ENCODE measurements around the gene CAPN3.

- TF ChIP-seq, protein P1, sequence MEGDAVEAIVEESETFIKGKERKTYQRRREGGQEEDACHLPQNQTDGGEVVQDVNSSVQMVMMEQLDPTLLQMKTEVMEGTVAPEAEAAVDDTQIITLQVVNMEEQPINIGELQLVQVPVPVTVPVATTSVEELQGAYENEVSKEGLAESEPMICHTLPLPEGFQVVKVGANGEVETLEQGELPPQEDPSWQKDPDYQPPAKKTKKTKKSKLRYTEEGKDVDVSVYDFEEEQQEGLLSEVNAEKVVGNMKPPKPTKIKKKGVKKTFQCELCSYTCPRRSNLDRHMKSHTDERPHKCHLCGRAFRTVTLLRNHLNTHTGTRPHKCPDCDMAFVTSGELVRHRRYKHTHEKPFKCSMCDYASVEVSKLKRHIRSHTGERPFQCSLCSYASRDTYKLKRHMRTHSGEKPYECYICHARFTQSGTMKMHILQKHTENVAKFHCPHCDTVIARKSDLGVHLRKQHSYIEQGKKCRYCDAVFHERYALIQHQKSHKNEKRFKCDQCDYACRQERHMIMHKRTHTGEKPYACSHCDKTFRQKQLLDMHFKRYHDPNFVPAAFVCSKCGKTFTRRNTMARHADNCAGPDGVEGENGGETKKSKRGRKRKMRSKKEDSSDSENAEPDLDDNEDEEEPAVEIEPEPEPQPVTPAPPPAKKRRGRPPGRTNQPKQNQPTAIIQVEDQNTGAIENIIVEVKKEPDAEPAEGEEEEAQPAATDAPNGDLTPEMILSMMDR (IDR thresholded peaks at IDR 0.05; ENCODE audit: extremely low read depth in 1 of 2, insufficient read depth in 1 of 2, low read depth in 1 of 2, low read length in 2 of 2) = no peak
- TF ChIP-seq EZH2 (IDR thresholded peaks at IDR 0.05; ENCODE audit: borderline replicate concordance, low read depth, low read length, severe bottlenecking) = no peak
- TF ChIP-seq GATA2 (IDR thresholded peaks at IDR 0.05; ENCODE audit: insufficient read depth, insufficient read length, low read depth, low read length) = no peak
- no peak for TF ChIP-seq POLR2AphosphoS5 (IDR thresholded peaks at IDR 0.05; ENCODE audit: insufficient read depth, low read depth, low read length)
- no peak for TF ChIP-seq POLR2A (IDR thresholded peaks at IDR 0.05; ENCODE audit: low read depth, low read length)
- no peak for TF ChIP-seq JUN (IDR thresholded peaks at IDR 0.05; ENCODE audit: borderline replicate concordance, insufficient read depth, insufficient read length, low read depth)
- no peak for TF ChIP-seq MYC (IDR thresholded peaks at IDR 0.05; ENCODE audit: low read depth, low read length)
- TF ChIP-seq MAX (IDR thresholded peaks at IDR 0.05; ENCODE audit: insufficient read depth, insufficient read length) = no peak
- no peak for TF ChIP-seq FOS (IDR thresholded peaks at IDR 0.05; ENCODE audit: borderline replicate concordance, insufficient read depth, low read length)
Measured at GRCh38 chr15:42456531-42456930, 97.2 kb downstream of the CAPN3 start.

Data from endothelial cell of umbilical vein (primary cell).